HFF-Myc (cell line): Measurements from ENCODE around the gene AHNAK.

Experiments
- DNase-seq: peaks from one replicate; pipeline ENCODE4 v3.0.0-alpha.2; 2011; ENCODE audit warnings: low read depth; ENCODE audit errors: extremely low read depth
- H3K4me3 ChIP-seq: replicated peaks from 2 replicates; pipeline ENCODE4 v1.5.1; 2011; ENCODE audit warnings: low read depth, mild to moderate bottlenecking, control low read depth, low read length
- CTCF ChIP-seq: IDR thresholded peaks from 2 replicates; pipeline ENCODE4 v1.5.1; 2012; ENCODE audit warnings: mild to moderate bottlenecking, low read depth, low read length, control low read depth; ENCODE audit errors: missing control alignments

Gene AHNAK

DNA sequence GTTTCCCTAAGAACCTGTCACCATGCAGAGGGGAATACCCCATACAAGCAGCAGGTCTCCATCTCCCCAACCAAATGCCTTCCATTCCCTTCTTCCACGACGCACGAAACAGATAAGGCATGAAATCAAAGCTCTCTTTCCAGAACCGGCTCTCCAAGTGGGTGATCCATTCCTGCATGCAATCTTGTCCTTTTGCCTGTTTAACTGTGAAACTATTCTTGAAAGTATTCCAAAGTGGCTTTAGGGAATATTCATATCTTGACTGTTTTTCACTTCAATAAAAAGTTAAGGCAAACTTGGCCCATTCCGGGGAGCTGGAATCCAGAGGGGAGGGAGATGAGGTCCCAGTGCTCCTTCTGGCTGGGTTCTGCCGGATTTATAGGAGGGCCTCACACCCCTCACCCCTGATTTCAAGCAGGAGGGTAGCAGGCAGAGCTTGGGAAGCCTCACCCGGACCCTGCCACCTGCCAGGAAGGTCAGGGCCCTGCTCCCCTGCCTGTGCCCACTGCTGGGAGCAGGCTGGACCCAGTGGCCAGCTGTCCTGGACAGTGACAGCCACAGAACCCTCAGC lies 66.9 kb downstream of the AHNAK start:
- H3K4me3 ChIP-seq, result no peak overlapping the region
- DNase-seq, result no peak
- no peak for TF ChIP-seq CTCF

DNA sequence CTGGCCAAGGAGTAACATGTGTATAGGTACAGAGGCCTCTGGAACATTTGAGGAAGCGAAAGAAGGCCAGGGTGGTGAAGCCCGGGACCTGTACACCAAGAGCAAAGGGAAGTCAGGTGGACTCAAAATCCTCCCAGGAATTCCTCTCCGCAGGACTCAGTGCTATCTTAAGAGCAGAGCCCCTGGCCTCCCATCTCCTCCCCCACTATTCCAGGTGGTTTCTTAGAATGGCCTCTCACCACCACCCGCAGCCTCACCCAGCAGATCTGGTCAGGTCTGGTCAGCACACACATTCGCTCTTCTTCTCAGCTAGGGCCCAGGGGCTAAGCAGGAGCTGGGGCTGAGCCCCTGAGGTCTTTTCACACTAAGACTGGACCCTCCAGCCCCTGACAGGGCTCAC lies 68.7 kb downstream of the AHNAK start:
- DNase-seq, result no peak
- no peak overlapping the region for H3K4me3 ChIP-seq
- no peak for TF ChIP-seq CTCF

GRCh38 chr11:62472063-62472884 lies 74.3 kb downstream of the AHNAK start:
- TF ChIP-seq CTCF, result no peak
- H3K4me3 ChIP-seq, result no peak overlapping the region
- no peak for DNase-seq

DNA sequence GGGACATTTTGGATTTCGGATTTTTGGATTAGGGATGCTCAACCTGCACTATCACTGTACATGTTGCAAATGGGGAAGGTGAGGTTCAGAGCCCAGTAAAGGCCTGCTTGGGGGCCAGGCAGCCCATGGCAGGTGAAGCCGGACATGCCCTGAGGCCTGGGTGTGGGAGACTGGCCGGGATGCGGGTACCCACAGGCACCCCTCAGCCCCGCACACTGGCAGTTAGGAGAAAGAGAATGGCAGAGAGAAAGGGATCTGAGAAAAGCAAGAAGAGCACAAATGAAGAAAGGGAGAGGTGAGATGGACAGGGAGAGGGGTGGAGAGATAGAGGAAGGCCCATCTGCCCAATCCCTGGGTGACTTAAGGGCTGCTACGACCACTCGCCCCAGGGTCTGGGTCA lies 75.0 kb downstream of the AHNAK start:
- no peak for DNase-seq
- TF ChIP-seq CTCF, result no peak
- no peak overlapping the region for H3K4me3 ChIP-seq

GRCh38 chr11:62468577-62468976 lies 78.0 kb downstream of the AHNAK start:
- DNase-seq, result no peak
- H3K4me3 ChIP-seq, result no peak overlapping the region
- no peak for TF ChIP-seq CTCF

DNA sequence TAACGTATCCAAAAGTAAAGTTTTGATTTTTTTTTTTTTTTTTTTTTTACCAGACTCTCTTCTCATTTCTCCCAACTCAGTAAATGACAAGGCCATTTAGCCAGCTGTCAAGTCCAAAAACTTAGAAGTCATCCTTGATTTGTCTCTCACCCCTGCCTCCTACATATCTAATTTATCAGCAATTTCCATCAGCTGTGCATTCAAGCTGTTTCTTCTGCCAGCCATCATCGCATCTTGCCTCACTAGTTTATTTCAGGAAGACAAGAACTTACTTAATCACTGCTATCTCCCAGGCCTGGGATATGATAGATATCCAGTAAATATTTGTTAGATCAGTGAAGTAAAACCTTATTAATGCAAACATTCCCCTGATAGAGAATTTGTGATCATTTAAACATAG lies 80.2 kb downstream of the AHNAK start:
- TF ChIP-seq CTCF, result no peak

More for the DNA sequence above, 80.2 kb downstream of the AHNAK start:
- no peak for DNase-seq
- no peak overlapping the region for H3K4me3 ChIP-seq
